Measurements from ENCODE around the gene SPAAR.

- TF ChIP-seq CTCF (conservative IDR thresholded peaks at IDR 0.05): no peak
- no peak for TF ChIP-seq EZH2 (IDR thresholded peaks at IDR 0.05; ENCODE audit: low read depth)
Measured at GRCh38 chr9:35956651-35957050, 47.4 kb downstream of the SPAAR start.
